Upper lobe of left lung (tissue), 6 donors: ENCODE results near the gene TRIM14. TPM values are rescaled to one million over a fixed set of nuclear protein-coding genes. Genes with fewer than 3 reads are reported as not detected.
A peak's percentile ranks its signal among the peaks of the same experiment; 100 is the strongest.

Experiments
- ATAC-seq, 2 donors: fragments of 200-7000 bp; cut with Tn5 transposase; one replicate each; pipeline ENCODE4 v1.9.1; 2022; ENCODE audit warnings: mild to moderate bottlenecking in 2 of 2, moderate library complexity in 2 of 2; ENCODE audit not compliant: low FRiP score in 2 of 2
- DNase-seq, 2 donors: peaks; one replicate each; pipeline ENCODE4 v3.0.0-alpha.2; 2019 to 2020
- H3K27ac ChIP-seq, 4 donors: fragments of 200-600 bp; sonication (generic); one replicate each; pipeline ENCODE4 v1.5.1; 2016 to 2019
- H3K27me3 ChIP-seq, 4 donors: fragments of 200-600 bp; sonication (generic); one replicate each; pipeline ENCODE4 v1.5.1; 2017 to 2019
- H3K36me3 ChIP-seq, 4 donors: fragments of 200-600 bp; sonication (generic); one replicate each; pipeline ENCODE4 v1.5.1; 2016 to 2019
- H3K4me1 ChIP-seq, 4 donors: fragments of 200-600 bp; sonication (generic); one replicate each; pipeline ENCODE4 v1.5.1; 2018 to 2019
- H3K4me3 ChIP-seq, 4 donors: fragments of 200-600 bp; sonication (generic); one replicate each; pipeline ENCODE4 v1.5.1; 2017 to 2019; ENCODE audit warnings: mild to moderate bottlenecking in 2 of 4, moderate library complexity in 1 of 4
- H3K9me3 ChIP-seq, 4 donors: fragments of 200-600 bp; sonication (generic); one replicate each; pipeline ENCODE4 v1.5.1; 2018 to 2019
- CTCF ChIP-seq, 6 experiments: fragments of 450-650 bp in 4 of 6; fragments of 200-600 bp in 2 of 6; sonication (generic) in 2 of 6; IDR thresholded peaks; one replicate each; pipeline ENCODE4 v1.5.1; 2016 to 2019; ENCODE audit warnings: antibody characterized with exemption in 6 of 6
- EP300 ChIP-seq, 4 donors: sonication (generic); formaldehyde crosslinking; IDR thresholded peaks; one replicate each; pipeline ENCODE4 v1.5.1; 2017; ENCODE audit warnings: antibody characterized with exemption in 4 of 4, control low read depth in 2 of 4
- POLR2A ChIP-seq, 4 donors: fragments of 450-650 bp; IDR thresholded peaks; one replicate each; pipeline ENCODE4 v1.5.1; 2016 to 2017; ENCODE audit warnings: antibody characterized with exemption in 4 of 4, mild to moderate bottlenecking in 2 of 4
- POLR2AphosphoS5 ChIP-seq, 2 donors: sonication (generic); formaldehyde crosslinking; IDR thresholded peaks; one replicate each; pipeline ENCODE4 v1.5.1; 2017; ENCODE audit warnings: antibody characterized with exemption in 2 of 2
- WGBS, 2 donors: methylation state at CpG; one replicate each; pipeline ENCODE4 v1.1.5; 2017 to 2018; 5-methylcytosine and 5-hydroxymethylcytosine counted together
- total RNA-seq, 6 donors: library from RNA; depleted of rRNA in 4 of 6; stranded (reverse); fragments of >200 nt in 4 of 6; gene quantifications; one replicate each; pipeline versions ENCODE4 v1.1.0 to v1.2.1, GENCODE V29; 2016 to 2021
- donor health status: DM: no; HTN: no; CAD: no; lungs with moderate emphysema.
- donor health status: DM: no; HTN: yes; CAD: no; lungs with severe emphysema.

The TRIM14 gene
- total RNA-seq, 6 donors from 2014 or later = 28.6 to 52.1 (median 46.2) TPM

GRCh38 chr9:98062161-98062560 is 56.9 kb downstream of the TRIM14 start:
- H3K4me3 ChIP-seq = no peak overlapping the region
- H3K4me1 ChIP-seq = peaks cover 17 to 27% (median 24%) of the 10 kb centered on the region in 4 donors
- H3K9me3 ChIP-seq = no peaks in the 10 kb centered on the region
- DNase-seq (no peak), ATAC-seq (no peak)
- WGBS, 2 donors = 83 to 94% methylated on average over 3 of the region's 3 CpGs
- H3K27ac ChIP-seq = no peak overlapping the region
- H3K36me3 ChIP-seq = peaks cover 7 to 57% (median 31%) of the 10 kb centered on the region in 4 donors
- no peaks in the 10 kb centered on the region for H3K27me3 ChIP-seq
- TF ChIP-seq CTCF (IDR thresholded peaks at IDR 0.05) (no peak), POLR2AphosphoS5 (IDR thresholded peaks at IDR 0.05) (no peak), EP300 (IDR thresholded peaks at IDR 0.05) (no peak), POLR2A (IDR thresholded peaks at IDR 0.05) (no peak)

- Histone ChIP-seq H3K4me3 (peak overlapping the region; percentile 76 to 93 (median 90)), H3K9me3 (no peaks in the 10 kb centered on the region), H3K27me3 (no peaks in the 10 kb centered on the region), H3K4me1 (peaks cover 17 to 35% (median 29%) of the 10 kb centered on the region in 4 donors), H3K36me3 (peaks cover 4 to 18% (median 17%) of the 10 kb centered on the region in 4 donors), H3K27ac (peak overlapping the region; percentile 93 to 98 (median 98))
- DNase-seq (no peak), ATAC-seq (peak in 1 of 2 donors; percentile 2)
- 2 to 3% methylated on average over 14 of the region's 14 CpGs for WGBS, 2 donors
- TF ChIP-seq EP300 (IDR thresholded peaks at IDR 0.05) = no peak
- TF ChIP-seq CTCF (IDR thresholded peaks at IDR 0.05) = no peak
- TF ChIP-seq POLR2AphosphoS5 (IDR thresholded peaks at IDR 0.05) = no peak
- TF ChIP-seq POLR2A (IDR thresholded peaks at IDR 0.05) = no peak
Observed at GRCh38 chr9:98057138-98057799, 61.8 kb downstream of the TRIM14 start.

GRCh38 chr9:98056269-98057137 is 62.5 kb downstream of the TRIM14 start, which contains the start of gene NANS:
Gene NANS, plus strand, starts transcription at chr9:98056732. Its CDS starts 77 bp downstream, at chr9:98056809.
- 0 to 1% methylated on average over 23 to 40 of the region's 80 CpGs for WGBS, 2 donors
- H3K9me3 ChIP-seq = no peaks in the 10 kb centered on the region
- peaks cover 4 to 10% (median 9%) of the 10 kb centered on the region in 4 donors for H3K36me3 ChIP-seq
- TF ChIP-seq CTCF (IDR thresholded peaks at IDR 0.05) = peak in 2 of 6 experiments; percentile 14 to 24
- no peak for TF ChIP-seq EP300 (IDR thresholded peaks at IDR 0.05)
- peak; percentile 70 to 98 (median 96) for TF ChIP-seq POLR2A (IDR thresholded peaks at IDR 0.05)
- TF ChIP-seq POLR2AphosphoS5 (IDR thresholded peaks at IDR 0.05) = peak; percentile 58 to 97
- H3K4me3 ChIP-seq = peak within 1 kb of the TSS; percentile 76 to 93 (median 90)
- H3K27ac ChIP-seq = peak within 1 kb of the TSS; percentile 93 to 98 (median 98)
- DNase-seq (peak; percentile 95 to 99), ATAC-seq (peak; percentile 99)
- no peaks in the 10 kb centered on the region for H3K27me3 ChIP-seq
- peaks cover 17 to 35% (median 29%) of the 10 kb centered on the region in 4 donors for H3K4me1 ChIP-seq

- no peak for TF ChIP-seq EP300 (IDR thresholded peaks at IDR 0.05)
- no peak for TF ChIP-seq POLR2A (IDR thresholded peaks at IDR 0.05)
- TF ChIP-seq POLR2AphosphoS5 (IDR thresholded peaks at IDR 0.05) = no peak
- TF ChIP-seq CTCF (IDR thresholded peaks at IDR 0.05) = no peak
Observed at GRCh38 chr9:98054376-98054951, 64.6 kb downstream of the TRIM14 start.

More at GRCh38 chr9:98054376-98054951, 64.6 kb downstream of the TRIM14 start:
- Histone ChIP-seq H3K9me3 (no peaks in the 10 kb centered on the region), H3K27me3 (no peaks in the 10 kb centered on the region), H3K4me1 (peaks cover 13 to 30% (median 23%) of the 10 kb centered on the region in 4 donors), H3K36me3 (no peaks in the 10 kb centered on the region), H3K4me3 (no peak overlapping the region), H3K27ac (no peak overlapping the region)
- no peak for ATAC-seq
- no peak for DNase-seq
- 97 to 98% methylated on average over 7 of the region's 7 CpGs for WGBS, 2 donors
